ENCODE data around the gene ORAI2. TPM values are rescaled to one million over a fixed set of nuclear protein-coding genes. Genes with fewer than 3 reads are reported as not detected.
"Not testable (repeated sequence)": the region's sequence is repeated elsewhere in the genome, so short reads cannot be mapped to it uniquely, and the experiment has no call there.

The ORAI2 gene
- total and polyA plus RNA-seq, 2 donors = 11.6 to 13.6 TPM

DNA sequence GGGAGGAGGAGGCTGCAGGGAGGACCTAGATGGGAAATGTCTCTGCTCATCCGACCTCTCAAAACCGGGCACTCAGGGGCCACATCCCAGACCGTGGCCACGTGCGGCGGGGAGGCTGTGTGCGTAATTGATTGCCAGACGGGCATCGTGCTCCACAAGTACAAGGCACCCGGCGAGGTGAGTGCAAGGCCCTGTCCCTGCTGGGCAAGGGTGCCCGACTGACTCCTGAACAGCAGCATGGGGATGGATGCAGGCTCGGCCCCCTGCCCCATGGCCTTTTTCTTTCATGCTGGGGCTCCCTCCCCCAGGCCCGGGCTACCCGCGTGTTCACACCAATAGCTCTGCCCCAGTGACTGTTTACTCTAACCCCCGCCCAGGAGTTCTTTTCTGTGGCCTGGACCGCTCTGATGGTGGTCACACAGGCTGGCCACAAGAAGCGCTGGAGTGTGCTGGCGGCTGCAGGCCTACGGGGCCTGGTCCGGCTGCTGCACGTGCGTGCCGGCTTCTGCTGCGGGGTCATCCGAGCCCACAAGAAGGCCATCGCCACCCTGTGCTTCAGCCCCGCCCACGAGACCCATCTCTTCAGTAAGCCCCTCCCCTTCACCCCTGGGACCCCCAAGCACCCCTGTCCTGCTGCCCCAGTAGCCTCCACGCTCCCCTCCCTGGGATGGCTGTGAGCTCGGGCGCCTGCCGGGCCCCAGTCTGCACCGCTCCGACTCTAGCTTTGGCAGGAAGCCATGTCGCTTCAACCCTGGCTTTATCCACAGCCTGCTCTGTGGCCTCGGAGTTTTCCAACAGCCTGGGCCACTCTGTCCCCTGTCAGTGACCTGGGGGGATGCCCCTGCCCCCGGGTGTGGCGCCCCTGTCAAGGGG lies 35.3 kb downstream of the ORAI2 start:
- no peak for DNase-seq (ENCODE audit: low read depth in 6 of 9, low spot score in 9 of 9)
- H3K9me3 ChIP-seq (ENCODE audit: control insufficient read depth in 2 of 2, insufficient read depth in 1 of 2, low read length in 1 of 2) = no peaks in the 10 kb centered on the region
- H3K4me3 ChIP-seq (ENCODE audit: low read length in 2 of 2) = no peak overlapping the region
- WGBS = 96% methylated on average over 40 of the region's 40 CpGs
- H3K27ac ChIP-seq (ENCODE audit: low read depth in 1 of 2, low read length in 1 of 2) = no peak overlapping the region
- H3K27me3 ChIP-seq (ENCODE audit: control insufficient read depth in 2 of 2, insufficient read depth in 1 of 2, low read length in 1 of 2) = no peaks in the 10 kb centered on the region
- peaks cover 40 to 46% of the 10 kb centered on the region in 2 donors for H3K36me3 ChIP-seq (ENCODE audit: control insufficient read depth in 2 of 2, insufficient read depth in 2 of 2, low read length in 1 of 2)
- H3K4me1 ChIP-seq (ENCODE audit: control insufficient read depth in 2 of 2, insufficient read depth in 2 of 2, low read length in 2 of 2) = peaks cover 9 to 15% of the 10 kb centered on the region in 2 donors

DNA sequence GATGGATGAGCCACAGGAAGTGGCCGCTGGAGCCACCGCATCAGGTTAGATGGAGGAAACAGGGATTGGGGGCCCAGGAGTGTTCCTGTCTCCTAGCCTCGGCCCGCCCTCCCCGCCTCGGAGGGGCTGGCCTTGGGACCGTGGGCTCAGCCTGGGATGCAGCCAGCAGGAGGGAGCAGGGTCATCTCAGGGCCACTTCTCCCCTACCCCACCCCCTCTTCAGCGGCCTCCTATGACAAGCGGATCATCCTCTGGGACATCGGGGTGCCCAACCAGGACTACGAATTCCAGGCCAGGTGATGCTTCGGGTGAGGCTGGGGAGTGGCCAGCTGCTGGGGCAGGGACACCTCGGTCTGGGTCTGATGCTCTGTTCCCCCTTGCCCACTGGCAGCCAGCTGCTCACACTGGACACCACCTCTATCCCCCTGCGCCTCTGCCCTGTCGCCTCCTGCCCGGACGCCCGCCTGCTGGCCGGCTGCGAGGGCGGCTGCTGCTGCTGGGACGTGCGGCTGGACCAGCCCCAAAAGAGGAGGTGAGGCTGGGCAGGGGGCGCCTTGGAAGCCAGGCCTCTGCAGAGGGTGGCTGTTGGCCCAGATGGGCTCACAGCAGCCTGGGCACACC lies 36.1 kb downstream of the ORAI2 start:
- Histone ChIP-seq H3K27me3 (ENCODE audit: control insufficient read depth in 2 of 2, insufficient read depth in 1 of 2, low read length in 1 of 2) (no peaks in the 10 kb centered on the region), H3K27ac (ENCODE audit: low read depth in 1 of 2, low read length in 1 of 2) (no peak overlapping the region), H3K9me3 (ENCODE audit: control insufficient read depth in 2 of 2, insufficient read depth in 1 of 2, low read length in 1 of 2) (no peaks in the 10 kb centered on the region), H3K36me3 (ENCODE audit: control insufficient read depth in 2 of 2, insufficient read depth in 2 of 2, low read length in 1 of 2) (peaks cover 42 to 50% of the 10 kb centered on the region in 2 donors), H3K4me3 (ENCODE audit: low read length in 2 of 2) (no peak overlapping the region), H3K4me1 (ENCODE audit: control insufficient read depth in 2 of 2, insufficient read depth in 2 of 2, low read length in 2 of 2) (peaks cover 4 to 10% of the 10 kb centered on the region in 2 donors)
- 97% methylated on average over 24 of the region's 24 CpGs for WGBS
- DNase-seq (ENCODE audit: low read depth in 6 of 9, low spot score in 9 of 9) = no peak

DNA sequence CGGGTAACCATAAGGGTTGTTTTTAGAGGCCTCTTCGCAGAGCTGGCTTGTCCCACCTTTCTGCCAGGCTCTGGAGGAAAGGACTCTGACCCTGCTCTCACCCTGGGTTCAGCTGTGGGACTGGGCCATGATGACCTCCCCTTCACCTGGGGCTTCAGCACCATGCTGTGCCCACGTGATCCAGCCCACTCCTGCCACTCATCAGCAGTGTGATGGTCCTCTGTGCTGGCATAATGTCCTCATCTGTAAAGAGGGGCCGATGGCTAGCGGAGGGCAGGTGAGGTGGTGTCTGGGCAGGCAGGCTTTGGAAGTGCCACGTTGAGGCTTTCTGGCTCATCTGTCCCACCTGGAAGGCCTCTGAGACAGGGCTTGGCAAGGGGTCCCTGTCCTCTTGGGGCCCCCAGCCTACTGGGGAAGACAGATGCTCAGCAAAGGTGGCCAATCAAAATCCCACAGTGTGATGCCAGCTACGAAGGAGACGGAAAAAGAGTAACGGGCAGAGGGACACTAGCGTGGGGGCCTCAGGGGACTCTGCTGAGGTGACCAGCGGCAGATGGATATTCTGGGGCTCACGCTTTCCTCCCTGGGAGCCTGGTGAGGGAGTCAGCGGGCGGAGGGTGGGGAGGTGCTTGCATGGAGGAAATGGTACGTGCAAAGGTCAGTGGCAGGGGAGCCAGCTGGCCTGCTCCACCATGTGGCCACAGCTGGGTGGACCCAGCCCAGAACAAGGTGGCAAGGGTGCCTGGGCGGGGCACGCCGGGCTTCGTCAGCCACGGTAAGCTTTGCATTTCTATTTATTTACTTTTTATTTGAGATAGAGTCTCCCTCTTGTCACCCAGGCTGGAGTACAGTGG lies 36.8 kb downstream of the ORAI2 start:
- Histone ChIP-seq H3K4me1 (ENCODE audit: control insufficient read depth in 2 of 2, insufficient read depth in 2 of 2, low read length in 2 of 2) (peaks cover 4 to 9% of the 10 kb centered on the region in 2 donors), H3K27ac (ENCODE audit: low read depth in 1 of 2, low read length in 1 of 2) (no peak overlapping the region), H3K36me3 (ENCODE audit: control insufficient read depth in 2 of 2, insufficient read depth in 2 of 2, low read length in 1 of 2) (peaks cover 42 to 50% of the 10 kb centered on the region in 2 donors), H3K4me3 (ENCODE audit: low read length in 2 of 2) (no peak overlapping the region), H3K9me3 (ENCODE audit: control insufficient read depth in 2 of 2, insufficient read depth in 1 of 2, low read length in 1 of 2) (no peaks in the 10 kb centered on the region), H3K27me3 (ENCODE audit: control insufficient read depth in 2 of 2, insufficient read depth in 1 of 2, low read length in 1 of 2) (no peaks in the 10 kb centered on the region)
- no peak for DNase-seq (ENCODE audit: low read depth in 6 of 9, low spot score in 9 of 9)
- WGBS = 92% methylated on average over 20 of the region's 20 CpGs

- WGBS = 96% methylated on average over 6 of the region's 6 CpGs
- Histone ChIP-seq H3K4me3 (ENCODE audit: low read length in 2 of 2) (no peak overlapping the region), H3K27ac (ENCODE audit: low read depth in 1 of 2, low read length in 1 of 2) (no peak overlapping the region), H3K36me3 (ENCODE audit: control insufficient read depth in 2 of 2, insufficient read depth in 2 of 2, low read length in 1 of 2) (peaks cover 42 to 50% of the 10 kb centered on the region in 2 donors), H3K4me1 (ENCODE audit: control insufficient read depth in 2 of 2, insufficient read depth in 2 of 2, low read length in 2 of 2) (no peaks in the 10 kb centered on the region), H3K27me3 (ENCODE audit: control insufficient read depth in 2 of 2, insufficient read depth in 1 of 2, low read length in 1 of 2) (no peaks in the 10 kb centered on the region), H3K9me3 (ENCODE audit: control insufficient read depth in 2 of 2, insufficient read depth in 1 of 2, low read length in 1 of 2) (no peaks in the 10 kb centered on the region)
- DNase-seq (ENCODE audit: low read depth in 6 of 9, low spot score in 9 of 9) = no peak
These were observed 38.4 kb downstream of the ORAI2 start for GRCh38 chr7:102471791-102472125.

DNA sequence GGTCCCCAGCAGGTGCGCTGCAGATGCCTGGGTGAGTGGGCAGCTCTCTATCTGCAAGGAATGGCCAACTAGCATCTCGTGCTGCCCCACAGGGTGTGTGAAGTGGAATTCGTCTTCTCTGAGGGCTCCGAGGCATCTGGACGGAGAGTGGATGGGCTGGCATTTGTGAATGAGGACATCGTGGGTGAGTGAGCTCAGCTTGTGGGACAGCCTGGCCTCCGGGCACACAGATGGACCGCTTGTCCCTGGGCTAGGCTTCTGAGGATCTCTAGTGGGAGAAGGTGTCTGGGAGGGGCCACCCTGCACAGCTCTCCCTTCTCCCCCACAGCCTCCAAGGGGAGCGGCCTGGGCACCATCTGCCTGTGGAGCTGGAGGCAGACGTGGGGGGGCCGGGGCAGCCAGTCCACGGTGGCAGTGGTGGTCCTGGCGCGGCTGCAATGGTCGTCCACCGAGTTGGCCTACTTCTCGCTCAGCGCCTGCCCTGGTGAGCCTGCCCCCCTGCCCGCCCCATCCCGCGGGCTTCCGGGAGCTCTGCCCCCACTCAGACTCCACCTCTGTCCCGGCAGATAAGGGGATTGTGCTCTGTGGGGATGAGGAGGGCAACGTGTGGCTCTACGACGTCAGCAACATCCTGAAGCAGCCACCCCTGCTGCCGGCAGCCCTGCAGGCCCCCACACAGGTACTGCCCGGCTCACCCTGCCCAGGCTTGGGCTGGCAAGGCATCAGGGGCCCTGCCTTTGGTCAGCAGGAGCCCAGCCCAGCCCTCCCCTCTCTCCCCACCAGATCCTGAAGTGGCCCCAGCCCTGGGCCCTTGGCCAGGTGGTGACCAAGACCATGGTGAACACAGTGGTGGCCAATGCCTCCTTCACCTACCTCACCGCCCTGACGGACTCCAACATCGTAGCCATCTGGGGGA lies 39.0 kb downstream of the ORAI2 start:
- H3K36me3 ChIP-seq (ENCODE audit: control insufficient read depth in 2 of 2, insufficient read depth in 2 of 2, low read length in 1 of 2) = peaks cover 42 to 49% of the 10 kb centered on the region in 2 donors

GRCh38 chr7:102473271-102473991 lies 40.1 kb downstream of the ORAI2 start:
- 95% methylated on average over 23 of the region's 23 CpGs for WGBS
- no peaks in the 10 kb centered on the region for H3K27me3 ChIP-seq (ENCODE audit: control insufficient read depth in 2 of 2, insufficient read depth in 1 of 2, low read length in 1 of 2)
- DNase-seq (ENCODE audit: low read depth in 6 of 9, low spot score in 9 of 9) = no peak
- no peak overlapping the region for H3K4me3 ChIP-seq (ENCODE audit: low read length in 2 of 2)
- no peak overlapping the region for H3K27ac ChIP-seq (ENCODE audit: low read depth in 1 of 2, low read length in 1 of 2)
- no peaks in the 10 kb centered on the region for H3K9me3 ChIP-seq (ENCODE audit: control insufficient read depth in 2 of 2, insufficient read depth in 1 of 2, low read length in 1 of 2)
- H3K36me3 ChIP-seq (ENCODE audit: control insufficient read depth in 2 of 2, insufficient read depth in 2 of 2, low read length in 1 of 2) = peaks cover 36 to 38% of the 10 kb centered on the region in 2 donors
- no peaks in the 10 kb centered on the region for H3K4me1 ChIP-seq (ENCODE audit: control insufficient read depth in 2 of 2, insufficient read depth in 2 of 2, low read length in 2 of 2)

More for the DNA sequence above, 39.0 kb downstream of the ORAI2 start:
- 90% methylated on average over 31 of the region's 31 CpGs for WGBS
- Histone ChIP-seq H3K27me3 (ENCODE audit: control insufficient read depth in 2 of 2, insufficient read depth in 1 of 2, low read length in 1 of 2) (no peaks in the 10 kb centered on the region), H3K4me3 (ENCODE audit: low read length in 2 of 2) (no peak overlapping the region), H3K27ac (ENCODE audit: low read depth in 1 of 2, low read length in 1 of 2) (no peak overlapping the region), H3K9me3 (ENCODE audit: control insufficient read depth in 2 of 2, insufficient read depth in 1 of 2, low read length in 1 of 2) (no peaks in the 10 kb centered on the region), H3K4me1 (ENCODE audit: control insufficient read depth in 2 of 2, insufficient read depth in 2 of 2, low read length in 2 of 2) (no peaks in the 10 kb centered on the region)
- no peak for DNase-seq (ENCODE audit: low read depth in 6 of 9, low spot score in 9 of 9)

DNA sequence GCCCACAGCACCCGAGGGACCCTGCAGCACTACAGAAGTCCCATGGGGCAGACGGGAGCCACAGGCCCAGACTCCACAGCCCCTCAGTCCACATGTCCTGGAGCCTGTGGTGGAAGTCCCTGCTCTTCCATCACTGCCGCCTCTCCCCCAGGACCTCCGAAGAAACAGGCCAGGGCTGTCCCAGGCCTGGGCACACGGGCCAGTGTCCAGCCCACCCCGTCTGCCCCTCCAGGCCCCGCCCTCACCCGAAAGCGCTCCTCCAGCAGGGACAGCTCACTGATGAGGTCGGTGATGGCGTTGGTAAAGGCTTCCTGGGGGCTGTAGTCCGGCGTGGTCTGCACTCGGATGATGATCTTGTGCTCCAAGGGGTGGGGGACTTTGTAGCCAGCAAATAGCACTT lies 40.7 kb downstream of the ORAI2 start:
- H3K27ac ChIP-seq (ENCODE audit: low read depth in 1 of 2, low read length in 1 of 2); H3K4me1 ChIP-seq (ENCODE audit: control insufficient read depth in 2 of 2, insufficient read depth in 2 of 2, low read length in 2 of 2); H3K4me3 ChIP-seq (ENCODE audit: low read length in 2 of 2); DNase-seq (ENCODE audit: low read depth in 6 of 9, low spot score in 9 of 9); H3K27me3 ChIP-seq (ENCODE audit: control insufficient read depth in 2 of 2, insufficient read depth in 1 of 2, low read length in 1 of 2); H3K9me3 ChIP-seq (ENCODE audit: control insufficient read depth in 2 of 2, insufficient read depth in 1 of 2, low read length in 1 of 2): not testable (repeated sequence)
- peaks cover 32 to 33% of the 10 kb centered on the region in 2 donors for H3K36me3 ChIP-seq (ENCODE audit: control insufficient read depth in 2 of 2, insufficient read depth in 2 of 2, low read length in 1 of 2)
- 98% methylated on average over 13 of the region's 14 CpGs for WGBS
